Heart right ventricle (tissue), 16 donors: ENCODE results near the gene CEACAM8. TPM values are rescaled to one million over a fixed set of nuclear protein-coding genes. Genes with fewer than 3 reads are reported as not detected.
"Not testable (repeated sequence)": the region's sequence is repeated elsewhere in the genome, so short reads cannot be mapped to it uniquely, and the experiment has no call there.

ENCODE experiments used
- ATAC-seq, 8 donors: fragments of 200-7000 bp; cut with Tn5 transposase; one replicate each; pipeline ENCODE4 v1.9.1; 2020; ENCODE audit warnings: mild to moderate bottlenecking in 8 of 8, moderate library complexity in 8 of 8, moderate number of reproducible peaks in 1 of 8
- DNase-seq, 2 donors: peaks; one replicate each; pipeline ENCODE4 v3.0.0-alpha.2; 2020
- H3K27ac ChIP-seq, 10 donors: fragments of 200-600 bp; sonication (generic) in 2 of 10; one replicate each; pipeline versions ENCODE4 v1.5.0 to v1.8.0; 2020 to 2022; ENCODE audit warnings: mild to moderate bottlenecking in 3 of 10
- H3K27me3 ChIP-seq, 7 donors: fragments of 200-600 bp; one replicate each; pipeline ENCODE4 v1.8.0; 2021 to 2022; ENCODE audit warnings: mild to moderate bottlenecking in 2 of 7
- H3K36me3 ChIP-seq, 9 donors: fragments of 200-600 bp; sonication (generic) in 1 of 9; one replicate each; pipeline versions ENCODE4 v1.5.0 to v1.8.0; 2020 to 2022; ENCODE audit warnings: mild to moderate bottlenecking in 2 of 9
- H3K4me1 ChIP-seq, 9 donors: fragments of 200-600 bp; sonication (generic) in 1 of 9; one replicate each; pipeline versions ENCODE4 v1.5.0 to v1.8.0; 2020 to 2022; ENCODE audit warnings: mild to moderate bottlenecking in 4 of 9
- H3K4me3 ChIP-seq, 10 donors: fragments of 200-600 bp; sonication (generic) in 2 of 10; one replicate each; pipeline versions ENCODE4 v1.5.0 to v1.8.0; 2020 to 2022; ENCODE audit warnings: mild to moderate bottlenecking in 7 of 10, moderate library complexity in 2 of 10
- H3K9me3 ChIP-seq, 11 donors: fragments of 200-600 bp in 10 of 11; sonication (generic) in 2 of 11; one replicate each; pipeline versions ENCODE4 v1.5.0 to v1.8.0; 2013 to 2022; ENCODE audit warnings: mild to moderate bottlenecking in 2 of 11, control low read depth in 1 of 11, moderate library complexity in 1 of 11
- WGBS, 2 donors: extraction: QIAGEN DNeasy Blood & Tissue Kit; methylation state at CpG; one replicate each; pipeline ENCODE4 v1.1.7; 2013; ENCODE audit warnings: inconsistent platforms in 1 of 2; 5-methylcytosine and 5-hydroxymethylcytosine counted together
- intact Hi-C, 10 donors: fragments of 100-400 bp; cut with DNase I; formaldehyde crosslinking; loops; one replicate each; pipeline versions ENCODE4 v1.11.1 to v1.14.2; 2022
- polyA plus RNA-seq, 2 donors: library from polyadenylated mRNA; stranded (reverse); fragments of 200-250 nt; gene quantifications; one replicate each; pipeline ENCODE4 v1.2.3, GENCODE V29; 2013
- total RNA-seq, 10 donors: library from RNA; stranded (reverse); fragmentation: NEBNext Ultra II Directional in 3 of 10; extraction: Animal tissue kit (Norgen Biotek cat#: 25700) in 3 of 10; gene quantifications; one replicate each; pipeline versions ENCODE4 v1.2.1 to v1.2.4, GENCODE V29; 2021 to 2023
- TF ChIP-seq, protein P1 (sequence below), 9 donors: fragments of 200-600 bp; sonication (generic) in 2 of 9; IDR thresholded peaks; one replicate each; pipeline versions ENCODE4 v1.5.0 to v1.8.0; 2021 to 2022; ENCODE audit warnings: antibody characterized with exemption in 9 of 9, mild to moderate bottlenecking in 5 of 9, moderate library complexity in 1 of 9
- donor health status: Arrhythmogenic right ventricular cardiomyopathy.
- donor health status: ischemic (EF 13 %, LVEDD 7.1; RV severe dilation, severe dysfunction).
- donor health status: healthy with polysubstance abuse.
- donor health status: DM: no; HTN: yes; CAD: no.
- donor health status: DM: no; HTN: no; CAD: no.
- donor health status: ischemic (EF 25% LVEDD 6.9; RV normal size, moderate dysfunction).
- donor health status: ischemic (EF 25% LVEDD 5.7; RV mildly dilated, moderate dysfunction).
- donor health status: healthy.
- donor health status: DM: yes; HTN: yes; CAD: no.
- donor health status: Ischemic cardiomyopathy.
- donor health status: ischemic (EF 35%, LVEDD 5.7; RV mildly dilated, moderate dysfunction).
- donor health status: nonischemic (EF 11% LVEDD 7.7; RV severe dilation, severe dysfunction).
- donor health status: DM: yes; HTN: yes; CAD: no.
- donor health status: PGD.
- donor health status: ischemic (EF 29% LVEDD 5.4; RV normal size, mild dysfunction).
- donor health status: nonischemic (EF 23%, LVEDD 6.1; RV moderate dilation, normal function).

The CEACAM8 gene
- total and polyA plus RNA-seq, 12 donors = 0.15 to 0.76 TPM; not detected in 10

DNA sequence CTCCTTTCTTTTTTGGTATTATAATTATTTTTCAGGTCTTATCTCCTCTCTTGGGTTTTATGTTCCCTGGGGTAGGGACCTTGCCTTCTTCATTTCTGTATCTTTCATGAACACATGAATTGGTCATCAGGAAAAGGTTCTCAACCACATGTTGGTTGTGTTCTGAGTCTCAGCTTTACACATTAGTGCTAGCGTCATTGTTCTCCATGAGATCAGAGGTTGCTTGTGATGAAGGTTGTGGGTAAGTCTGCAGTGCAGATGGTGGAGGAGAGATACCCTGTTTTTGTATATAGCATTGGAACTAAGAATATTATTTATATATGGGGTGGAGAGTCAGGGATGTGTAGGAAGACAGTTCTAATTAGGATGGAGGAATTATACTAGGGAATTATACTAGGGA is 24.5 kb upstream of the CEACAM8 start:
- DNase-seq = no peak
- TF ChIP-seq, protein P1, sequence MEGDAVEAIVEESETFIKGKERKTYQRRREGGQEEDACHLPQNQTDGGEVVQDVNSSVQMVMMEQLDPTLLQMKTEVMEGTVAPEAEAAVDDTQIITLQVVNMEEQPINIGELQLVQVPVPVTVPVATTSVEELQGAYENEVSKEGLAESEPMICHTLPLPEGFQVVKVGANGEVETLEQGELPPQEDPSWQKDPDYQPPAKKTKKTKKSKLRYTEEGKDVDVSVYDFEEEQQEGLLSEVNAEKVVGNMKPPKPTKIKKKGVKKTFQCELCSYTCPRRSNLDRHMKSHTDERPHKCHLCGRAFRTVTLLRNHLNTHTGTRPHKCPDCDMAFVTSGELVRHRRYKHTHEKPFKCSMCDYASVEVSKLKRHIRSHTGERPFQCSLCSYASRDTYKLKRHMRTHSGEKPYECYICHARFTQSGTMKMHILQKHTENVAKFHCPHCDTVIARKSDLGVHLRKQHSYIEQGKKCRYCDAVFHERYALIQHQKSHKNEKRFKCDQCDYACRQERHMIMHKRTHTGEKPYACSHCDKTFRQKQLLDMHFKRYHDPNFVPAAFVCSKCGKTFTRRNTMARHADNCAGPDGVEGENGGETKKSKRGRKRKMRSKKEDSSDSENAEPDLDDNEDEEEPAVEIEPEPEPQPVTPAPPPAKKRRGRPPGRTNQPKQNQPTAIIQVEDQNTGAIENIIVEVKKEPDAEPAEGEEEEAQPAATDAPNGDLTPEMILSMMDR (IDR thresholded peaks at IDR 0.05) = no peak
- H3K27me3 ChIP-seq = peaks cover 0 to 11% (median 3%) of the 10 kb centered on the region in 7 donors
- no peaks in the 10 kb centered on the region for H3K4me1 ChIP-seq
- 80 to 86% methylated on average over 1 of the region's 1 CpG for WGBS, 2 donors
- intact Hi-C loops = no loop called here
- H3K36me3 ChIP-seq = no peaks in the 10 kb centered on the region
- ATAC-seq = no peak
- no peak overlapping the region for H3K4me3 ChIP-seq
- no peaks in the 10 kb centered on the region for H3K9me3 ChIP-seq
- H3K27ac ChIP-seq = no peak overlapping the region

DNA sequence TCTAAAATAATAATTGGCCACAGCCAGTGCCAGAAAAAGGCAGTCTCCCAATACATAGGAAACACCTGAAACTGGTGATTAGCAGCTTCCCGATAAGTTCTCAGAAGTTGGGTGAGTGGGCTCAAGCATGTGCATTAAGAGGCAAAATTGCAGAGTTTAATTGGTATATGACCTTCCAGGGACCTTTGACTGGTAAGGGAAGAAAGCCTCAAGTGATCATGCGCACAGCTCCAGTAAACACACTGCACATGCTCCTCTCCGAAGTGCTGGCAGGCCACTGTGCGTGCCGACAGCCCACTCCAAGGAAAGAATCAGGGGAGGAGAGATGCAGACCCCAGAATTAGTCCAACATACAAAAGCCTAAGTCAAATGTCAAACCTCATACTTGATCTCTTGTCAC is 18.9 kb upstream of the CEACAM8 start:
- no peaks in the 10 kb centered on the region for H3K36me3 ChIP-seq
- H3K4me3 ChIP-seq = no peak overlapping the region
- DNase-seq = no peak
- TF ChIP-seq, protein P1 (IDR thresholded peaks at IDR 0.05) = no peak
- peaks cover 0 to 11% (median 3%) of the 10 kb centered on the region in 7 donors for H3K27me3 ChIP-seq
- no peak overlapping the region for H3K27ac ChIP-seq
- H3K9me3 ChIP-seq = no peaks in the 10 kb centered on the region
- 68 to 72% methylated on average over 5 of the region's 5 CpGs for WGBS, 2 donors
- ATAC-seq = no peak
- intact Hi-C loops = no loop called here
- no peaks in the 10 kb centered on the region for H3K4me1 ChIP-seq

DNA sequence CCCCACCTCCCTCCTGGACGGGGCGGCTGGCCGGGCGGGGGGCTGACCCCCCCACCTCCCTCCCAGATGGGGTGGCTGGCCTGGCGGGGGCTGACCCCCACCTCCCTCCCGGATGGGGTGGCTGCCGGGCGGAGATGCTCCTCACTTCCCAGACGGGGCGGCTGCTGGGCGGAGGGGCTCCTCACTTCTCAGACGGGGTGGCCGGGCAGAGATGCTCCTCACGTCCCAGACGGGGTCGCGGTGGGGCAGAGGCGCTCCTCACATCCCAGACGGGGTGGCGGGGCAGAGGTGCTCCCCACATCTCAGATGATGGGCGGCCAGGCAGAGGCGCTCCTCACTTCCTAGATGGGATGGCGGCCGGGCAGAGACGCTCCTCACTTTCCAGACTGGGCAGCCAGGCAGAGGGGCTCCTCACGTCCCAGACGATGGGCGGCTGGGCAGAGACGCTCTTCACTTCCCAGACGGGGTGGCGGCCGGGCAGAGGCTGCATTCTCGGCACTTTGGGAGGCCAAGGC is 15.7 kb upstream of the CEACAM8 start:
- H3K36me3 ChIP-seq, H3K4me1 ChIP-seq, intact Hi-C loops, H3K4me3 ChIP-seq, ATAC-seq, H3K27ac ChIP-seq, H3K9me3 ChIP-seq, DNase-seq: not testable (repeated sequence)
- 93 to 95% methylated on average over 19 to 32 of the region's 33 CpGs for WGBS, 2 donors
- peaks cover 0 to 19% (median 4%) of the 10 kb centered on the region in 7 donors for H3K27me3 ChIP-seq

DNA sequence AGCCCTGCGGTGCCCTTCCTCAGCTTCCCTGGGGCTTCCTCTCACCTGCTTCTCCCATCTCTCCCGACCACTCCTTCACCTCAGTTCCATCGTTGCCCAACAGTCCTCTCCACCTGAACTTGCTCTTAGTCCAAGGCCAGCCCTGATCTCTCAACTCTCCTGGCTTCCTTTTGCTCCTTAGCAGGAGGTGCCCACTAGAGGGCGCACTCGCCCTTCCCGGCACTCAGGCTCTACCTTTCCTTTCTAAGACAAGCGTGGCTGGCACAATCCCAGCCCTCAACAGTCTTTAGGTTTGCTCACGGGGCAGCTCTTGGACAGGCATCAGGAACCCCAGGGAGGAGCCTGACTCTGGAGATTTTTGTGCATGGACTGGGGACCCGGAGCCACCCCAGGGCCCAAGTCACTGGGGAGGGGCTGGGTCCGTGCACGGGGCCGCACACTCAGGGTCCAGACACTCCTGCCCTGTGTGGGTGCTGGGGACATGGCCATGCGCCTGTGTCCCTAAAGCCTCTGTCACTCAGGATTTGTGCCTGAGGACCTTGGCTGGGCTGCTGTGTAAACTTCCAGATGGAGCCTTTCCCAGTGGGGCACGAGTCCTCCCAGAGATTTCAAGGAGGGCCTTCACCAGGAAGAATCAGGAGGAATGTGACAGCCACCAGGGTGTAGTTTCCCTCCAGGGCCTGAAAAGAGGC is 12.1 kb upstream of the CEACAM8 start:
- intact Hi-C loops = no loop called here
- DNase-seq = peak in 1 of 2 donors; percentile 40

More for the DNA sequence above, 12.1 kb upstream of the CEACAM8 start:
- Histone ChIP-seq H3K36me3 (no peaks in the 10 kb centered on the region), H3K4me3 (no peak overlapping the region), H3K27ac (no peak overlapping the region), H3K4me1 (no peaks in the 10 kb centered on the region), H3K27me3 (peaks cover 0 to 28% (median 4%) of the 10 kb centered on the region in 7 donors), H3K9me3 (no peaks in the 10 kb centered on the region)
- TF ChIP-seq, protein P1 (IDR thresholded peaks at IDR 0.05) = peak; percentile 6 to 81 (median 52)
- 36 to 37% methylated on average over 14 of the region's 14 CpGs for WGBS, 2 donors
- peak in 1 of 8 donors; percentile 17 for ATAC-seq
